Measurements from ENCODE around the gene TRIM47. TPM values are rescaled to one million over a fixed set of nuclear protein-coding genes. Genes with fewer than 3 reads are reported as not detected.
"Not testable (repeated sequence)": the region's sequence is repeated elsewhere in the genome, so short reads cannot be mapped to it uniquely, and the experiment has no call there.

The TRIM47 gene
- total RNA-seq, 1 experiment from 2014 or later, result 125 TPM

GRCh38 chr17:75873587-75874322, 4.6 kb downstream of the TRIM47 start:
- CTCF ChIA-PET, result interaction anchor here (1.0 to 1.2 kb wide), 2 partner anchors 13 to 18 kb away, joined by 3 to 5 read pairs; partner anchors contain the start of gene WBP2
- DNase-seq (ENCODE audit: low read depth, low spot score), result no peak
- no peak overlapping the region for H3K4me3 ChIP-seq (ENCODE audit: low read depth in 2 of 2, low read length in 2 of 2)
- no peak for ATAC-seq
- no peaks in the 10 kb centered on the region; the same call in 1 of the 2 replicates for H3K36me3 ChIP-seq (ENCODE audit: control insufficient read depth, insufficient read depth, low read length)
- H3K27me3 ChIP-seq (ENCODE audit: control insufficient read depth, insufficient read depth, low read length), result no peaks in the 10 kb centered on the region
- no TSS peak for BruUV-seq (replicated peaks)
- TF ChIP-seq CTCF (IDR thresholded peaks at IDR 0.05) (no peak), POLR2AphosphoS5 (IDR thresholded peaks at IDR 0.05; ENCODE audit: low read depth, low read length) (no peak), REST (IDR thresholded peaks at IDR 0.05; ENCODE audit: insufficient read depth in 1 of 2, low read depth in 2 of 2, low read length in 1 of 2) (no peak), SIN3A (IDR thresholded peaks at IDR 0.05; ENCODE audit: borderline replicate concordance, insufficient read depth, low read depth, low read length) (no peak), TCF7L2 (IDR thresholded peaks at IDR 0.05; ENCODE audit: low read depth, low read length) (no peak)
- no peaks in the 10 kb centered on the region for H3K9me3 ChIP-seq (ENCODE audit: control insufficient read depth, insufficient read depth, low read depth, low read length)
- H3K4me1 ChIP-seq (ENCODE audit: control insufficient read depth, insufficient read depth, low read length), result peaks cover 41% of the 10 kb centered on the region
- intact Hi-C loops (cut with micrococcal nuclease; ENCODE audit: unreplicated experiment) (no loop called here), in situ Hi-C loops (cut with HindIII; ENCODE audit: low pct_unique_long_range_greater_than_20kb, low sequenced_read_pairs) (no loop called here)
- POLR2A ChIA-PET, result interaction anchor here (0.6 to 1.5 kb wide), 2 partner anchors 13 to 18 kb away, joined by 3 to 4 read pairs; partner anchors contain the start of gene WBP2
- H3K27ac ChIP-seq (ENCODE audit: low read length), result peak overlapping the region; percentile 60

- intact Hi-C loops (cut with micrococcal nuclease; ENCODE audit: unreplicated experiment), result no loop called here
- ATAC-seq (peak; percentile 48), DNase-seq (ENCODE audit: low read depth, low spot score) (no peak)
- H3K4me3 ChIP-seq (ENCODE audit: low read depth in 2 of 2, low read length in 2 of 2), result no peak overlapping the region
- ChIA-PET CTCF (interaction anchor here (1.2 kb wide), 1 partner anchor 17 kb away, joined by 5 read pairs; the partner anchor contains the start of gene WBP2), POLR2A (interaction anchor here (0.6 to 1.5 kb wide), 3 partner anchors 9 to 93 kb away, joined by 3 to 11 read pairs (median 4); partner anchors contain the start of gene WBP2)
- BruUV-seq (replicated peaks), result no TSS peak
- in situ Hi-C loops (cut with HindIII; ENCODE audit: low pct_unique_long_range_greater_than_20kb, low sequenced_read_pairs), result no loop called here
- peak; percentile 56; the same call in 1 of the 2 replicates for TF ChIP-seq POLR2AphosphoS5 (IDR thresholded peaks at IDR 0.05; ENCODE audit: low read depth, low read length)
- TF ChIP-seq SIN3A (IDR thresholded peaks at IDR 0.05; ENCODE audit: borderline replicate concordance, insufficient read depth, low read depth, low read length), result no peak
- H3K27me3 ChIP-seq (ENCODE audit: control insufficient read depth, insufficient read depth, low read length), result no peaks in the 10 kb centered on the region
- H3K4me1 ChIP-seq (ENCODE audit: control insufficient read depth, insufficient read depth, low read length), result peaks cover 41% of the 10 kb centered on the region
- no peaks in the 10 kb centered on the region; the same call in 1 of the 2 replicates for H3K36me3 ChIP-seq (ENCODE audit: control insufficient read depth, insufficient read depth, low read length)
- peak overlapping the region; percentile 60 for H3K27ac ChIP-seq (ENCODE audit: low read length)
- H3K9me3 ChIP-seq (ENCODE audit: control insufficient read depth, insufficient read depth, low read depth, low read length), result no peaks in the 10 kb centered on the region
These were observed 5.7 kb downstream of the TRIM47 start for GRCh38 chr17:75872434-75873351.

GRCh38 chr17:75870228-75870627, 8.2 kb downstream of the TRIM47 start:
- H3K27ac ChIP-seq (ENCODE audit: low read length); BruUV-seq (replicated peaks); in situ Hi-C loops (cut with HindIII; ENCODE audit: low pct_unique_long_range_greater_than_20kb, low sequenced_read_pairs); H3K27me3 ChIP-seq (ENCODE audit: control insufficient read depth, insufficient read depth, low read length); ATAC-seq; DNase-seq (ENCODE audit: low read depth, low spot score); intact Hi-C loops (cut with micrococcal nuclease; ENCODE audit: unreplicated experiment); H3K9me3 ChIP-seq (ENCODE audit: control insufficient read depth, insufficient read depth, low read depth, low read length); H3K4me3 ChIP-seq (ENCODE audit: low read depth in 2 of 2, low read length in 2 of 2); H3K36me3 ChIP-seq (ENCODE audit: control insufficient read depth, insufficient read depth, low read length): not testable (repeated sequence)
- ChIA-PET CTCF (interaction anchor here (0.6 kb wide), 1 partner anchor 11 kb away, joined by 4 read pairs; no protein-coding TSS in a partner anchor), POLR2A (interaction anchor here (0.6 kb wide), 1 partner anchor 10 kb away, joined by 4 read pairs; no protein-coding TSS in a partner anchor)
- H3K4me1 ChIP-seq (ENCODE audit: control insufficient read depth, insufficient read depth, low read length), result peaks cover 25% of the 10 kb centered on the region
